GM10248 (cell line): ENCODE results near the gene VGLL4.

Source experiments
- CTCF ChIA-PET: fragments of 300-600 bp; sonication (Branson Sonifier 250); formaldehyde crosslinking; extraction: SDS; loops from one replicate; lab custom pipeline; 2021; ENCODE audit warnings: antibody characterized with exemption; lab: Yijun Ruan, JAX
- POLR2A ChIA-PET: fragments of 350-650 bp; sonication (Branson Sonifier 250); formaldehyde crosslinking; extraction: SDS; loops from one replicate; lab custom pipeline; 2020; ENCODE audit warnings: antibody characterized with exemption; lab: Yijun Ruan, JAX
- DNase-seq: peaks from one replicate; pipeline ENCODE4 v3.0.0; 2012; ENCODE audit errors: extremely low spot score
- CTCF ChIP-seq: IDR thresholded peaks from 2 replicates; pipeline ENCODE4 v1.5.1; 2012; ENCODE audit warnings: mild to moderate bottlenecking, low read depth; ENCODE audit errors: extremely low read depth, missing control alignments, control extremely low read depth

VGLL4 gene

GRCh38 chr3:11654166-11654565 lies 10.5 kb upstream of the VGLL4 start:
- no peak for TF ChIP-seq CTCF
- POLR2A ChIA-PET, result no interaction called here
- no peak for DNase-seq
- CTCF ChIA-PET, result interaction anchor here (0.7 to 10.5 kb wide), 3 partner anchors 30 to 275 kb away, joined by 3 to 85 read pairs (median 3); no protein-coding TSS in a partner anchor

- no peak for DNase-seq
- ChIA-PET POLR2A (no interaction called here), CTCF (interaction anchor here (0.7 to 10.5 kb wide), 4 partner anchors 31 to 418 kb away, joined by 3 to 85 read pairs (median 3); no protein-coding TSS in a partner anchor)
Observed at GRCh38 chr3:11653298-11654055, 9.8 kb upstream of the VGLL4 start.

GRCh38 chr3:11651900-11652299 lies 8.2 kb upstream of the VGLL4 start:
- CTCF ChIA-PET, result interaction anchor here (0.7 to 10.5 kb wide), 16 partner anchors 9 to 592 kb away, joined by 3 to 85 read pairs (median 4); partner anchors contain the start of gene VGLL4
- POLR2A ChIA-PET, result no interaction called here
- peak; percentile 39 for TF ChIP-seq CTCF
- peak; percentile 42 for DNase-seq

More at GRCh38 chr3:11653298-11654055, 9.8 kb upstream of the VGLL4 start:
- TF ChIP-seq CTCF, result no peak

- no peak for DNase-seq
- ChIA-PET CTCF (interaction anchor here (0.7 to 10.5 kb wide), 20 partner anchors 8 to 591 kb away, joined by 3 to 85 read pairs (median 4); partner anchors contain the start of gene VGLL4), POLR2A (no interaction called here)
- no peak for TF ChIP-seq CTCF
Observed at GRCh38 chr3:11651477-11651876, 7.8 kb upstream of the VGLL4 start.

- no peak for TF ChIP-seq CTCF
- CTCF ChIA-PET, result interaction anchor here (0.6 to 10.5 kb wide), 14 partner anchors 10 to 590 kb away, joined by 3 to 85 read pairs (median 4); no protein-coding TSS in a partner anchor
- DNase-seq, result no peak
- POLR2A ChIA-PET, result interaction anchor here (0.6 kb wide), 1 partner anchor 1219 kb away, joined by 3 read pairs; no protein-coding TSS in a partner anchor
Observed at GRCh38 chr3:11650391-11650790, 6.7 kb upstream of the VGLL4 start.

- no peak for TF ChIP-seq CTCF
- ChIA-PET POLR2A (interaction anchor here (0.5 kb wide), 1 partner anchor 106 kb away, joined by 5 read pairs; no protein-coding TSS in a partner anchor), CTCF (interaction anchor here (1.2 to 10.5 kb wide), 2 partner anchors 10 to 270 kb away, joined by 3 to 85 read pairs; no protein-coding TSS in a partner anchor)
- no peak for DNase-seq
Observed at GRCh38 chr3:11648735-11649134, 5.0 kb upstream of the VGLL4 start.
